NCI-H1092 treated with DMSO at 0.1 percent for 48 hours (cell line): ENCODE data around the gene GPANK1.

Experiments used
- DNase-seq: peaks from one replicate; lab custom pipeline; 2025; lab: John Stamatoyannopoulos, UW

GPANK1 gene

GRCh38 chr6:31691078-31691463, 26.3 kb upstream of the GPANK1 start:
- DNase-seq, result no peak

DNA sequence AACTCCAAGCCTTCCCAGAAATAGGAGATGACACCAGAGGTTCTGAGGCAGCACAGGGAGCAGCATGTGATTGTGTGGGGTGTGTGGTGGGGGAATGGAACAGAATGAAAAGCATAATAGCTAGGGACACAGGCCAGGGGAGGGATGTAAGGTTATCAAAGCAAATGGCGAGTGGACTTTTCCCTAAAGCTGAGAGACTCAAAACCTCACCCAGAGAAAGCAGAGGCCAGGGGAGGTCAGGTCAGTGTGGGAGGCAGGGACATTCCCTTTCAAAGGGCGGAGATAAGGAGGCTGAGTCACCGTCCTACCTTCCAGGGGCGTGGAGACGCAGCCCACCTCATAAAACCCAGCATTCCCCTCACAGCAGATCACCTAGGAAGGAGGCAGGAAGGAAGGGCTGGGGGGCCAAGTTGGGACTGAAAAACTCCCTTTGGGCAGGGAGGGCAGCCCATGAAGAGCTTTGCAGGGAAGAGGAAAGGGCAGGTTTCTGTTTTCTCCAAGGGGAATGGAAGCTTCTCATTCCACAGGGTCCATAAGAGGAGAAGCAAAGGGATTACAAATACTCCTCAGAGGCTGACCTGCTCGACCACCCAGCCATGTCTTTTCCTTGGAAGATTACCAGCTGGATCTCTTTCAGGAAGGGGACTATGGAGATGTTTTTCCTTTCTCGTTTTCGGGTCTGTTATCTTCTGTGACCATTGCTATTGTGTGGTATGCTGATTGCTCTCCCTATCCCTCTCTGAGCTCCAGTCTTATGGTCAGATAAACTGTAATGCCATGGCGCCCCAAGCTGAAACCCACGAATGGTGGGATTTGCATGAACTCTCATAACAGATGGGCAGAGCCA, 25.7 kb upstream of the GPANK1 start:
- no peak for DNase-seq

DNA sequence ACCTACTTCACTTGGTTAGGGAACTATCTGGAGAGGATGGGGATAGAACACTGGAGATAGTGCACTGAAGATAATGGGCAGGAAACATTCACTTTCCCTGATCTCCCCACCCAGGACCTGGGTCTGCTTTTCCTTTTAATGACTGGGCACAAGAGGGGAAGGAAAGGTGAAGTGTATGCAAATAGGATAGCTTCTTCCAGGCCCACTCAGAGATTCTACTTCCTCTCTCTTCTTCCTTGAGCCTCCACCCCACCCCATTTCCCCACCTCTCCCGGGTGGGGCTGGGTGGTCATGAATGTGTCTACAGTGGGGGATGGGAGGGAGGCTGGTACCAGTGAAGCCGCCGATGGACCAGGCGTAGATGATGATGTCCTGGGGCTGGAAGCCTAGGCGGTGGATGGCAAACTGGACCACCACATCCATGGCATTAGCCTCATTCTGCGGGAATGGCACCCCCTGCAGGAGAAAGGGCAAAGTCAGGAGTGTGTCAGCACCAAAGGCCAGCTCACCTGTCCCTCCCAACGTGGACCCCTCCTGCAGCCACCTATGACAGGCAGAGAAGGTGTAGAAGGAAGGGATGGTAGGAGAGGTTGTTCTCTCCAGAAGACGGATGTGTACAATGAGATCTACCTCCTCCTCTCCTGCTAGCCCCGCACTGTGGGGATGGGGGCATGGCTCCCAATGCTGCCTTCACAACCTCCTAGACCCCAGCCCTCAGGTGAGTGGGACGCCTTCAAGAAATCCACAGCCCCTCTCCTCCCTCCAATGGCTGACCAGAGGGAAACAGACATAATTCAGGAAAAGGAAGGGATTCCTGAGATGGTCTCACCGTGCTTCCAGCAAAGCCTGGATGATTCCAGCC, 24.7 kb upstream of the GPANK1 start:
- no peak for DNase-seq

- no peak for DNase-seq
Observed at GRCh38 chr6:31687860-31688693, 23.3 kb upstream of the GPANK1 start.

DNA sequence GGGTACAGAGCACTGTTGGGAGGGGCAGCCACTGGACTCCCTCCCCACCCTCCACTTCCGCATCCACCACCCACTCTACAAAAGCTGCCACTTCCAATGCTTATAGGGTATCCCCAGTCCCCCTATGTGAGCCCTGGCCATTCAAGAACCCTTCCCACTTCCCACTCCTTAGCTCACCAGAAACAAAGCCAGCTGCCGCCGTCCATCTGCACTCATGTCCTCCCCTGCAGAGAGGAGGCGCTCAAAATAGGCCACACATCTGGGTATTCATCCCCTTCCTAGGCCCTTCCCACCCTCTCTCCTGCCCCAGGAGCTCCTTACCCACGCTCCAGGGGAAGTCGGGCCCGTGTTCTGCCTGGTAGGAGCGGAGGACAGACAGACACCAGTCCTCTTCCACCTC, 22.5 kb upstream of the GPANK1 start:
- no peak for DNase-seq

DNA sequence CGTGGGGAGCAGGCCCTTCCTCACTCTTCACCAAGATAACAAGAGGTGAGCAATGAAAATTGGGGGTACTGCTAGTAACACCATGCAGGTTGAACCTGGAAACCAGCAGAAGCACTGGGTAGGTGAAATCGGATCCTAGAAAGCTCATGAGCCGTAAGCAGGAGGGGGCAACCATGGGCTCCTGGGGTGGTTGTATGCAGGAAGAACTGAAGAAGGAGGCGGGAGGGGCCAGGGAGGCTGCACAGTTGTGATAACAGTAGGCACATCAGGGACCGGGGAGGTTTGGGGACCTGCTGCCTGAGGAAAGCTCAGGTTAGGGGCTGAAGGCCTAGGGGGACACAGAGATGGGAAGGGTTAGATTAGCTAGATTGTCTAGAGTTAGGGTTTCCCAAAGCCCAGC, 21.7 kb upstream of the GPANK1 start:
- no peak for DNase-seq

DNA sequence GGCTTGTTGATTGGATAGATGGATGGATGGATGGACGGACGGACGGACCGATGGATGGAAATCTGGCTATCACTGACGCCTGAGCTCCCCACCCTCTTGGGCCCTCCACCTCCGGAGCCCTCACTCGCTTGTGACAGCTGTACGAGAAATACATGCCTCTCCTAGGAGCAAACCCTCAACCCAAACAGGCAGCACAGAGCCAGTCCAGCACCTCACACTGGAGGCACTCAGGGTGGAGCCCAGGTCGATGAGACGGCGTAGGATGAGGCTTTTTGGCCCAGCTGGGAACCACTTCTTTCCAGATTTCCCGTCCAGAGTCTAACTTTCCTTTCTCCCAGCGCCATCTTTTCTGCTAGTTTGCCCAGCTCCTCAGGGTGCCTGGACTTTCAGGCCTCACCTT, 18.8 kb upstream of the GPANK1 start:
- no peak for DNase-seq

DNA sequence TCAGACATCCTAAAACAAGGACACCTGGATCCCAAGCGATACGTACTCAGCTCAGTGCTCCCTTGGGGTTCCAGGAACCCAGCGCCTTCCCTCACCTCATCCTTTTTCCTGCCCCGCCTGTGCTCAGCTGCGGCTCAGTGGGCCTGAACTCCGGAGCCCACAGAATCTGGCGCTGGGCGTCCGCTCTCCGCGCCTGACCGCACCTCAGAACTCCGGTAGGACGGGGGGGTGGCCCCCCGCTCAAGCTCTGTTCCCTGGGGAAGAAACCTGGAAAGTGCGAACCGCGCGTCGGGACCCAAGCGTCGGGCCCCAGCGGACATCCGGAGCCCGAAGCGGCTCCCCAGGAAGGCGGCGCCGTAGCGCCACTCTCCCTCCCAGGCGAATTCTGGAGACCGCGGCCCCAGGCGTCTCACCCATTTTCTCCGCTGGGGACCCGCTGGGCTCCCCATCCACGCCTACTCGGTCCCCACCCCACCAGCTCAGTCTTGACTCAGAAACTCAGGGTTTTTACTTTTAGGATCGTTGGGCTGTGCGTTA, 16.4 kb upstream of the GPANK1 start:
- DNase-seq, result peak; percentile 49

- peak; percentile 76 for DNase-seq
Observed at GRCh38 chr6:31680226-31681134, 15.7 kb upstream of the GPANK1 start, which contains the start of gene LY6G5C. Gene LY6G5C, minus strand, starts transcription at chr6:31681067. Its CDS starts 694 bp downstream, at chr6:31680373.

DNA sequence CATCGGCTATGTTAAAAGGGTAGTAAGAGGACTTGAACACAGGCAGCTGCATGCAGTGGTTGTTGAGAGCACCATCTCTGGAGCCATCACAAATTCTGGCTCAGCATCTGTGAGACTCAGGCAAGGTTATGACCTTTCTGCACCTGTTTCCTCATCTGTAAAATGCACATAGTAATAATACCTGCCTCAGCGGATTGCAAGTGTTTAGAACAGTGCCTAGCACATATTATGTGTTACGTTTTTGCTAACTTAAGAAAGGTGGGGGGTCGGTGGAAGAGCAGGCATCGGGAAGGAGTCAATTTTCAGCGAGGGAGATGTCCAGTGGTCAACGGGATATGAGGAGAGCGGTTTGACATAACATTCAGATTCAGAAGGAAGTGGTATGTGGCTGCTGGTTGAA, 13.2 kb upstream of the GPANK1 start:
- DNase-seq, result no peak

- DNase-seq, result no peak
Observed at GRCh38 chr6:31676904-31677303, 12.1 kb upstream of the GPANK1 start.

DNA sequence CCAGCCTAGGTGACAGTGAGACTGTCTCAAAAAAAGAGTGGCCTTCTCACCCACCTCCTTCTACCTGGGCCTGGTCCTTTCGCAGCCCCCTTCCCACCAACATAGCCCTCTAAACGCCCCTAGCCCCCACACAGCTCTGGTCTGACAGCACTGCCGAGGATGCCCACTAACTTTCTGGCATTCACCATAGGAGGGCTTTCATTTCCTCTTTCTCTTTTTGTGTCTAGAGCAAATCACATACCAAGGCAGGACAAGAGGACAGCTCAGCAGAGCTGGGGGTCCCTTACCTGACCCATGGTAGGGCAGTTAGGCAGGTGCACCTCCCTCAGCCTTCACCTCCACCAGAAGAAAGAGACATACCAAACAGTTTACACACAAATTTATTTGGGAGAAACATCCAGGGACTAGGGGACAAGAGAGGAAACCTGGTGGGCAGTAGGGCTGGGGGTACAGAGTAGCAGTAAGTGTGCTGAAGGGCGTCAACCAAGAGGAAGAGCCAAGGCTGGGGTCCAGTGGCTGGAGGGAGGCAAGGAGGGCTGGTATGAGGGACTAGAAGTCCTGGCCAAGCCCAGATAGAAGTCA, 11.6 kb upstream of the GPANK1 start:
- DNase-seq, result no peak

DNA sequence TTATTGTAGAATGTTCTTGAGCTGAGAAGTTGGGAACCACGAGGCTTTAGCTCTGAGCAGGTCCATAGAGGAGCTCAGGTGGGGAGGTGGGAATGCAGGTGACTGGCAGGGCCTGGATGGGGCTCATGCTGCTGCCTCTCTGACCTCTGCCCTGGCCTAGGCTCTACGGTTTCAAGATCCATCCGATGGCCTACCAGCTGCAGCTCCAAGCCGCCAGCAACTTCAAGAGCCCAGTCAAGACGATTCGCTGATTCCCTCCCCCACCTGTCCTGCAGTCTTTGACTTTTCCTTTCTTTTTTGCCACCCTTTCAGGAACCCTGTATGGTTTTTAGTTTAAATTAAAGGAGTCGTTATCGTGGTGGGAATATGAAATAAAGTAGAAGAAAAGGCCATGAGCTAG, 4.9 kb upstream of the GPANK1 start, which contains the start of gene LY6G5B:
LY6G5B (plus strand) TSS at position 301 of the 400 bp plus-strand sequence. CDS start 975 bp downstream, outside the sequence.
- DNase-seq, result no peak

DNA sequence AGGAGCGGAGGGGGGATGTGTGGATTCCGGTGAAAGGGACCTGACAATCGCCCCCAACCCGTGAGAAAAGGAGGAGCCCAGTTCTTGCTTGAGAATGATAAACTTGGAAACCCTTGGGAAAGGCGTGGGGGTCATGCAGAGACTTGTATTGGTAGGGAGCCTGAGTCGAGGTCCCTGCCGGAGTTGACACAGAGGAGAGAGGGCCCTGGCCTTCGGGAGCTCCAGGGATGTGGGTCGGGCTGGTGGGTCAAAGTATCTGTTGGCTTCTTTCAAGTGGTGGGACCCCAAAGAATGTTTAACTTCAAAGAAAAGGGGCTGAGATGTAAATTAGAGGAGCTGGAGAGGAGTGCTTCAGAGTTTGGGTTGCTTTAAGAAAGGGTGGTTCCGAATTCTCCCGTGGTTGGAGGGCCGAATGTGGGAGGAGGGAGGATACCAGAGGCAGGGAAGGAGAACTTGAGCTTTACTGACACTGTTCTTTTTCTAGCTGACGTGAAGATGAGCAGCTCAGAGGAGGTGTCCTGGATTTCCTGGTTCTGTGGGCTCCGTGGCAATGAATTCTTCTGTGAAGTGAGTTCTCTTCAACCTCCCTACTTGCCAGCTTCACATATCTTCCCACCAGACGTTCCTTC, 1.7 kb upstream of the GPANK1 start:
- DNase-seq, result no peak

- DNase-seq, result peak; percentile 94
Observed at GRCh38 chr6:31665501-31666336, 922 bp upstream of the GPANK1 start, which contains the start of gene CSNK2B. Gene CSNK2B, plus strand, starts transcription at chr6:31666080. Its CDS starts 752 bp downstream, at chr6:31666832.

- no peak for DNase-seq
Observed at GRCh38 chr6:31663961-31664789, 622 bp downstream of the GPANK1 start.

GRCh38 chr6:31663126-31663960, 1.5 kb downstream of the GPANK1 start:
- no peak for DNase-seq
